Esophagus squamous epithelium (tissue), 4 donors: ENCODE data around the gene UGT2B17.
"Not testable (repeated sequence)": the region's sequence is repeated elsewhere in the genome, so short reads cannot be mapped to it uniquely, and the experiment has no call there.

ENCODE experiments used
- CTCF ChIP-seq, 6 experiments: fragments of 450-650 bp in 4 of 6; fragments of 200-600 bp in 2 of 6; sonication (generic) in 2 of 6; IDR thresholded peaks; one replicate each; pipeline ENCODE4 v1.5.1; 2016 to 2019; ENCODE audit warnings: antibody characterized with exemption in 6 of 6, mild to moderate bottlenecking in 4 of 6, moderate library complexity in 4 of 6
- POLR2A ChIP-seq, 4 donors: fragments of 450-650 bp; IDR thresholded peaks; one replicate each; pipeline ENCODE4 v1.6.1; 2017; ENCODE audit warnings: antibody characterized with exemption in 4 of 4, mild to moderate bottlenecking in 4 of 4, moderate library complexity in 3 of 4

- TF ChIP-seq POLR2A, CTCF (IDR thresholded peaks at IDR 0.05): not testable (repeated sequence)
Measured at GRCh38 chr4:68552818-68553811, 23.0 kb downstream of the UGT2B17 start.
